Gastrocnemius medialis (tissue), 4 donors: ENCODE measurements around the gene CPNE5. TPM values are rescaled to one million over a fixed set of nuclear protein-coding genes. Genes with fewer than 3 reads are reported as not detected.
"Not testable (repeated sequence)": the region's sequence is repeated elsewhere in the genome, so short reads cannot be mapped to it uniquely, and the experiment has no call there.

Experiments used
- ATAC-seq, 2 donors: fragments of 150-250 bp; one replicate each; pipeline ENCODE4 v1.9.1; 2016
- DNase-seq, 2 donors: peaks; one replicate each; pipeline ENCODE4 v3.0.0-alpha.2; 2019
- H3K27ac ChIP-seq, 4 donors: fragments of 200-600 bp; sonication (generic); 1 replicate in 1 of 4; 2 replicates in 3 of 4; pipeline ENCODE4 v1.5.1; 2016 to 2018; ENCODE audit warnings: mild to moderate bottlenecking in 2 of 4, moderate library complexity in 1 of 4
- H3K27me3 ChIP-seq, 3 donors: fragments of 200-600 bp; sonication (generic) in 2 of 3; 1 replicate in 1 of 3; 2 replicates in 2 of 3; pipeline versions ENCODE4 v1.5.1 to v1.6.0; 2016 to 2019; ENCODE audit warnings: mild to moderate bottlenecking in 1 of 3, moderate library complexity in 1 of 3
- H3K36me3 ChIP-seq, 2 donors: fragments of 200-600 bp; sonication (generic) in 1 of 2; one replicate each; pipeline ENCODE4 v1.5.1; 2017 to 2018
- H3K4me1 ChIP-seq, 2 donors: fragments of 200-600 bp; sonication (generic) in 1 of 2; one replicate each; pipeline ENCODE4 v1.5.1; 2016 to 2017; ENCODE audit warnings: mild to moderate bottlenecking in 2 of 2
- H3K4me3 ChIP-seq, 4 donors: fragments of 200-600 bp; sonication (generic) in 3 of 4; 1 replicate in 1 of 4; 2 replicates in 3 of 4; pipeline ENCODE4 v1.5.1; 2016 to 2019; ENCODE audit warnings: mild to moderate bottlenecking in 2 of 4
- H3K9me3 ChIP-seq, 3 donors: fragments of 200-600 bp; sonication (generic) in 2 of 3; 1 replicate in 1 of 3; 2 replicates in 2 of 3; pipeline ENCODE4 v1.5.1; 2016 to 2019
- POLR2A ChIP-seq, 2 donors: fragments of 450-650 bp; IDR thresholded peaks; one replicate each; pipeline ENCODE4 v1.6.1; 2017; ENCODE audit warnings: antibody characterized with exemption in 2 of 2, mild to moderate bottlenecking in 2 of 2, moderate library complexity in 2 of 2
- in situ Hi-C, 4 donors: fragments of 200-750 bp; cut with MboI; loops; one replicate each; pipeline versions ENCODE4 v1.15.0 to v1.8.0; 2017; ENCODE audit warnings: low sequenced_read_pairs in 4 of 4
- intact Hi-C: fragments of 100-400 bp; cut with DNase I; formaldehyde crosslinking; loops from one replicate; pipeline ENCODE4 v1.15.1; 2023; ENCODE audit warnings: low total_unique reads
- total RNA-seq, 4 donors: library from RNA; depleted of rRNA; stranded (reverse); fragments of >200 nt; gene quantifications; one replicate each; pipeline versions ENCODE4 v1.1.0 to v1.2.3, GENCODE V29; 2016
- TF ChIP-seq, protein P1 (sequence below), 5 experiments: fragments of 450-650 bp in 3 of 5; fragments of 200-600 bp in 2 of 5; sonication (generic) in 2 of 5; IDR thresholded peaks in 4 of 5; conservative IDR thresholded peaks in 1 of 5; 1 replicate in 4 of 5; 2 replicates in 1 of 5; pipeline ENCODE4 v1.5.1; 2016 to 2019; ENCODE audit warnings: antibody characterized with exemption in 5 of 5, mild to moderate bottlenecking in 3 of 5, moderate library complexity in 3 of 5

The CPNE5 gene
- total RNA-seq, 4 donors from 2014 or later, result 0.11 TPM; not detected in 3

DNA sequence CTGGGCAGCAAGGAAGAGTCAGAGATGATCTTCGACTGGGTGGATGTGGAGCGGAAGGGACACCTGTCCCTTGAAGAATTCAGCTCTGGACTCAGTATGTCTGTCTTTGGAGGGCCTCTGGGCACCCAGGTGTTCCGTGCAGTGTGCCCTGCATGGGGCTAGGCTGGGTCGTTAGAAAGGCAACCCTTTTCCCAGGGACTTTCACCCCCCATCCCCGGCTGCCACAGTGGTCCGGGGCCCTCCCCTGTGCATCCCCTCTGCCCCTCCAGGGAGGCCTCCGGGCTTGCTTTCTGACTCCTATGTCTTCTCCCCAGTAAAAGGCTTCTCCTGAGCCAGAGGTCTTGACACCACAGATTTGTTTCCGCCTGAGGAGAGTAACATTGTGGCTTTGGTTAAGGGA lies 125.4 kb downstream of the CPNE5 start:
- DNase-seq, result no peak

DNA sequence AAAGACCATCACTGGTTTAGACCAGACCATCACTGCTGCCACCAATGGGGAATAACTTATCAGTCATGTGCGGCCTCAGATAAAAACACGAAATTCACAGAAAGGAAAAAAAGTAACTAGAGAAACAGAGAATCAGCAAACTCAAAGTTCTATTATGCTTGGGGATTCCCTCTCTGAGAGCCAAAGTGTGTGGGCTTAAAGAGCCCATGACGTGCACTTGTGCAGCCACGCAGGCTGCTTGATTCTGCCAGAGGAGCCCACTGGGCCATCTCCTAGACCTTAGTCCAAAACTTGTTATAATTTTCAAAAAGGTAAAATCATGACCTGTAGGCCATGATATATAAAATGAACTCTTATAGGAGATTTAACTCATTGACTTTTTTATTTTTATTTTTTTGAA lies 126.4 kb downstream of the CPNE5 start:
- DNase-seq (no peak), ATAC-seq (no peak)
- Histone ChIP-seq H3K27me3 (no peaks in the 10 kb centered on the region), H3K4me3 (no peak overlapping the region), H3K27ac (no peak overlapping the region), H3K36me3 (no peaks in the 10 kb centered on the region), H3K4me1 (no peaks in the 10 kb centered on the region), H3K9me3 (no peaks in the 10 kb centered on the region)
- in situ Hi-C loops, result no loop called here
- intact Hi-C loops, result no loop called here
- TF ChIP-seq POLR2A (IDR thresholded peaks at IDR 0.05), result no peak
- TF ChIP-seq, protein P1, sequence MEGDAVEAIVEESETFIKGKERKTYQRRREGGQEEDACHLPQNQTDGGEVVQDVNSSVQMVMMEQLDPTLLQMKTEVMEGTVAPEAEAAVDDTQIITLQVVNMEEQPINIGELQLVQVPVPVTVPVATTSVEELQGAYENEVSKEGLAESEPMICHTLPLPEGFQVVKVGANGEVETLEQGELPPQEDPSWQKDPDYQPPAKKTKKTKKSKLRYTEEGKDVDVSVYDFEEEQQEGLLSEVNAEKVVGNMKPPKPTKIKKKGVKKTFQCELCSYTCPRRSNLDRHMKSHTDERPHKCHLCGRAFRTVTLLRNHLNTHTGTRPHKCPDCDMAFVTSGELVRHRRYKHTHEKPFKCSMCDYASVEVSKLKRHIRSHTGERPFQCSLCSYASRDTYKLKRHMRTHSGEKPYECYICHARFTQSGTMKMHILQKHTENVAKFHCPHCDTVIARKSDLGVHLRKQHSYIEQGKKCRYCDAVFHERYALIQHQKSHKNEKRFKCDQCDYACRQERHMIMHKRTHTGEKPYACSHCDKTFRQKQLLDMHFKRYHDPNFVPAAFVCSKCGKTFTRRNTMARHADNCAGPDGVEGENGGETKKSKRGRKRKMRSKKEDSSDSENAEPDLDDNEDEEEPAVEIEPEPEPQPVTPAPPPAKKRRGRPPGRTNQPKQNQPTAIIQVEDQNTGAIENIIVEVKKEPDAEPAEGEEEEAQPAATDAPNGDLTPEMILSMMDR (IDR thresholded peaks at IDR 0.05 in 4 of 5, conservative IDR thresholded peaks at IDR 0.05 in 1 of 5), result no peak

More for the DNA sequence above, 125.4 kb downstream of the CPNE5 start:
- intact Hi-C loops (no loop called here), in situ Hi-C loops (no loop called here)
- no peaks in the 10 kb centered on the region for H3K36me3 ChIP-seq
- no peak overlapping the region for H3K27ac ChIP-seq
- no peaks in the 10 kb centered on the region for H3K4me1 ChIP-seq
- no peak for ATAC-seq
- H3K9me3 ChIP-seq, result no peaks in the 10 kb centered on the region
- TF ChIP-seq POLR2A (IDR thresholded peaks at IDR 0.05), result no peak
- TF ChIP-seq, protein P1 (IDR thresholded peaks at IDR 0.05 in 4 of 5, conservative IDR thresholded peaks at IDR 0.05 in 1 of 5), result no peak
- H3K27me3 ChIP-seq, result no peaks in the 10 kb centered on the region
- no peak overlapping the region for H3K4me3 ChIP-seq

DNA sequence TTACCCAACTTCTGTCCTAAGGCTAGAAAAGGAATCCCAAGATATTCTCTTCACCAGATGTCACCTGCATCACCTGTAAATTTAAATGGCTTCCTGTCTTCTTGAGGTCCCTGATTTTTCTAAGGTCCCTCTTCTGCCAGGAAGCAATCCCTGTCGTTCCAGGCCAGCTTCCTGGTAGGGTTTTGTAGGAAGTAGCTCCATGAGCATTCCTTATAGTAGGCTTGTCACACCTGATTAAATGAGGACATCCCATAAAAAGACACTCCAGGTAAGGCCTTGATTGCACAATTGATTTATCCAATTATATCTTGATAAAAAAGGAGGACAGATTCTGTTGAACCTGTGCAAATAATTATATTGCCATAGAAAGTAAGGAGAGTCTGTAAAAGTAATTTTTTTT lies 132.9 kb downstream of the CPNE5 start:
- intact Hi-C loops (no loop called here), in situ Hi-C loops (no loop called here)
- Histone ChIP-seq H3K4me1 (no peaks in the 10 kb centered on the region), H3K4me3 (no peak overlapping the region), H3K9me3 (no peaks in the 10 kb centered on the region), H3K27ac (no peak overlapping the region), H3K36me3 (no peaks in the 10 kb centered on the region), H3K27me3 (no peaks in the 10 kb centered on the region)
- ATAC-seq (no peak), DNase-seq (no peak)
- TF ChIP-seq, protein P1 (IDR thresholded peaks at IDR 0.05 in 4 of 5, conservative IDR thresholded peaks at IDR 0.05 in 1 of 5), result no peak
- no peak for TF ChIP-seq POLR2A (IDR thresholded peaks at IDR 0.05)

DNA sequence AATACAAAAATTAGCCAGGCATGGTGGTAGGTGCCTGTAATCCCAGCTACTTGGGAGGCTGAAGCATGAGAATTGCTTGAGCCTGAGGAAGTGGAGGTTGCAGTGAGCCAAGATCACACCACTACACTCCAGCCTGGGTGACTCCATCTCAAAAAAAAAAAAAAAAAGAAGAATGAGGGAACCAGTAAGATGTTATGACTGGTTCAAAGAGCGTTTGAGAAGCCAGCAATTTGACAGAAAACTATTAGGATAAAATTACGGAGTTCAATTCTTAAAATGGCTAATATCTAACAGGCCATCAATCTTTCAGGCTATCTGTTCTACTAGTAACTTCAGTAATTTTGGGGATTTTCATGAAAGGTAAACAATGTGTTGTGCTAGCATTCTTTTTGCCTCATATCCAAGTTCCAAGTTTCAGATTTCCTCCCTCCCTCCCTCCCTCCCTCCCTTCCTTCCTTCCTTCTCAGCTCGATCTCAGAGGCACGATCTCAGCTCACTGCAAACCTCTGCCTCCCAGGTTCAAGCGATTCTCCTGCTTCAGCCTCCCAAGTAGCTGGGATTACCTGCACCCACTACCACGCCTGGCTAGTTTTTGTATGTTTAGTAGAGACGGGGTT lies 134.2 kb downstream of the CPNE5 start:
- DNase-seq, ATAC-seq, H3K4me3 ChIP-seq, H3K27ac ChIP-seq, in situ Hi-C loops, intact Hi-C loops, H3K36me3 ChIP-seq, H3K9me3 ChIP-seq, H3K4me1 ChIP-seq, H3K27me3 ChIP-seq: not testable (repeated sequence)

DNA sequence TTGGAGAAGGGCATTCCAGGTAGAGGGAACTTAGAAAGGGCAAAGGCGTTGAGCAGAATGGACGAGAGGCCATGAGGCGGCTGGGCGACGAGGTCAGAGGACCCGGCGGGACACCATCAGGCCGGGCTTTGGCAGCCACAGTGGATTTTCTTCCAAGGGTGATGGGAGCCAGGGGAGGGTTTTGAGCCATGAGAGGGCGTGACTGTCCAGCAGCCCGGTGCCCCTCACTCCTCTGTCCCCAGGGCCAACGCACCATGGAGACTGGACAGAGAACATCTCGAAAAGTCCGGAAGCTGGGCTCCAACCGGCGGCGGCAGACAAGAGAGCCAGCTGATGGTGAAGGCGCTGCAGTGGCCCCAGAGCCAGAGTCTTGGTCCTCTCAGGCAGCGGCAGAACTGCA lies 135.3 kb downstream of the CPNE5 start:
- DNase-seq, result no peak
- in situ Hi-C loops, result no loop called here
- H3K9me3 ChIP-seq, result no peaks in the 10 kb centered on the region
- no peaks in the 10 kb centered on the region for H3K36me3 ChIP-seq
- H3K4me1 ChIP-seq, result no peaks in the 10 kb centered on the region
- H3K27ac ChIP-seq, result no peak overlapping the region
- TF ChIP-seq, protein P1 (IDR thresholded peaks at IDR 0.05 in 4 of 5, conservative IDR thresholded peaks at IDR 0.05 in 1 of 5), result no peak
- TF ChIP-seq POLR2A (IDR thresholded peaks at IDR 0.05), result no peak
- H3K4me3 ChIP-seq, result no peak overlapping the region
- intact Hi-C loops, result no loop called here
- ATAC-seq, result no peak
- no peaks in the 10 kb centered on the region for H3K27me3 ChIP-seq
